GM10266 (cell line): ENCODE data around the gene FBXL22.

Source experiments
- DNase-seq: peaks from one replicate; pipeline ENCODE4 v3.0.0; 2012; ENCODE audit errors: extremely low spot score
- CTCF ChIP-seq: IDR thresholded peaks from 2 replicates; pipeline ENCODE4 v1.5.1; 2012; ENCODE audit warnings: mild to moderate bottlenecking, low read depth; ENCODE audit not compliant: control insufficient read depth, insufficient read depth; ENCODE audit errors: missing control alignments

FBXL22 gene

DNA sequence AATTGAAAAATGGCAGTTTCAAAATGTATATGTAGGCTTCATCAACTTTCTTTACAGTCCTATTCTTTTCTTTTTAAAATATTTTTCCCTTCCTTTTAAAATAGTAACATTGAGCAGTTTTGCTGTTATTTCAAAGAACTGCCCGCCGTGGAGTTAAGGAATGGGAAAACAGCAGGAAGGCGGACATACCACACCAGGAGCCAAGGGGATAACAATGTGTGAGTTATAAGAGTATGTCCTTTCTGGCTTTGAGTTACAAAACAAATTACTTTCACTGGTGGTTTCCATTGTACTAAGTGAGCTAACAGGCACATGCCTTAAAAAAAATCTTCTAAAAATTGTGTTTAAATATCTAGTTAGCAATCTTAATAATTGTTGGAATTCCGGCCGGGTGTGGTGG, 37.4 kb upstream of the FBXL22 start:
- DNase-seq = no peak
- TF ChIP-seq CTCF = no peak

DNA sequence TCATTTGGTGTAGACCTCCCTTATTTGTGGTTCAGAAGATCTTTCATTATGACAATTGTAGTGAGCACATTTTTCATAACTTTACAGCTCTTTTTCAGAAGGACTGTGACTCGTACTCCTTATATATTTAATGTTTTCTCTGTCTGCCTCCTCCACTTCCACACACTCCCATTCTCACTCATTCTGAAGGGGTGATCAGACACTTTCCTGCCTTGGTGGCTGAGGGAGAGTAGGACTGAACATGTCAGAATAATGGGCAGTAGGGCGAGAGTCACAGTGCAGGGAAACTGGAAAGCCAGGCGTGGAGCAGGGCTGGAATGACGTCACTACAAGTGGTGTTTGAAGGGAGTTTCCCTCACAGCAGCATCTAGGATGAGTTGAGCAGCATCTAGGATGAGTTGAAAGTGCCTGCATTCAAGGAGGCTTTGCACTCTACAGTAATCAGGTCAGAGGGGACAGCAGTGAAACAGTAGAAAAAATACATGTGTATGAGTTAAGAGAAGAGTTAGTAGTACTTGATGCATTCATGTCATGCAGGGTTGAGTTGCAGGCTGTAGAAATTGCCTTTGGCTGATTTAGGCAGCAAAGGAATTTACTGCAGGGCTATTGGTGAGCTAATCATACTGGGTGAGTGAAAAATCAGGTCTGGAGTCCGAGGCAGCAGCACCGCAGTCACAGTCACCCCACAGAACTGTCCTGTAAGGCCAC, 36.3 kb upstream of the FBXL22 start:
- peak; percentile 19 for DNase-seq
- no peak for TF ChIP-seq CTCF

DNA sequence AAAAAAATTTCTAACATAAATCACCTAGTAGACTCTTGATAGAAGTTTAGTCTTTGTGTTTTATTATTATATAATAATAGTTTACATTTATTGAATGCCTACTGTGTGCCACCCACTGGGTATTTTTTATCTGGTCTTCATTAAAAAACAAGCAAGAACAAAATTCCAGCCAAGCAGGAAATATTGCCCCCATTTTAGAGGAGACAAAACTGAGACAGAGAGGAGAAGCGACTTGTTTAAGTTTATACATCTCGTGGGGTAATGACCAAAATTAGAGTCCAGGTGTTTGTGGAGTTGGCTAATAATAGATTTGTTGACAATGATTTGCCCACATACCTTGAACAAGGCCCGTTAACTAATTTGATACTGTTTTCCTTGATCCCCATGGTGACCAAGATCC, 33.1 kb upstream of the FBXL22 start:
- DNase-seq = no peak
- TF ChIP-seq CTCF = no peak

GRCh38 chr15:63565536-63566186, 31.5 kb upstream of the FBXL22 start:
- no peak for TF ChIP-seq CTCF
- DNase-seq = no peak

- DNase-seq = no peak
- TF ChIP-seq CTCF = no peak
Measured at GRCh38 chr15:63572749-63573464, 24.3 kb upstream of the FBXL22 start.

- DNase-seq = no peak
- TF ChIP-seq CTCF = no peak
Measured at GRCh38 chr15:63573533-63573932, 23.7 kb upstream of the FBXL22 start.

GRCh38 chr15:63575312-63575711, 21.9 kb upstream of the FBXL22 start:
- no peak for DNase-seq
- TF ChIP-seq CTCF = no peak
